GM18517 (cell line): ENCODE results near the gene DNAJC16.

Experiments used
- ATAC-seq: cut with Tn5 transposase; IDR thresholded peaks from one replicate; pipeline ENCODE4 v1.9.1; 2021; ENCODE audit warnings: mild to moderate bottlenecking, moderate library complexity; ENCODE audit not compliant: unreplicated experiment

The DNAJC16 gene

GRCh38 chr1:15618655-15619525 is 92.2 kb downstream of the DNAJC16 start:
- no peak for ATAC-seq

- no peak for ATAC-seq
Observed at GRCh38 chr1:15620155-15620545, 93.5 kb downstream of the DNAJC16 start.

- ATAC-seq: no peak
Observed at GRCh38 chr1:15620902-15621682, 94.4 kb downstream of the DNAJC16 start.

GRCh38 chr1:15621975-15622374 is 95.3 kb downstream of the DNAJC16 start:
- no peak for ATAC-seq

GRCh38 chr1:15622712-15623373 is 96.2 kb downstream of the DNAJC16 start:
- no peak for ATAC-seq

- ATAC-seq: no peak
Observed at GRCh38 chr1:15623435-15623834, 96.8 kb downstream of the DNAJC16 start.

- ATAC-seq: no peak
Observed at GRCh38 chr1:15624133-15624714, 97.6 kb downstream of the DNAJC16 start.

- no peak for ATAC-seq
Observed at GRCh38 chr1:15625056-15625917, 98.6 kb downstream of the DNAJC16 start.
